H1 (cell line): ENCODE measurements around the gene TANC1. TPM values are rescaled to one million over a fixed set of nuclear protein-coding genes. Genes with fewer than 3 reads are reported as not detected.
A peak's percentile ranks its signal among the peaks of the same experiment; 100 is the strongest.

ENCODE experiments used
- CTCF ChIA-PET: fragments of 300-600 bp; sonication (Branson Sonifier 250); formaldehyde crosslinking; loops from one replicate; lab custom pipeline; 2021; ENCODE audit not compliant: partially characterized antibody; lab: Charles Lee
- POLR2A ChIA-PET: fragments of 300-600 bp; sonication (Branson Sonifier 250); formaldehyde crosslinking; loops from one replicate; lab custom pipeline; 2021; ENCODE audit warnings: inconsistent platforms; ENCODE audit not compliant: partially characterized antibody; lab: Charles Lee
- DNase-seq, 2 experiments: peaks; one replicate each; pipeline versions ENCODE4 v3.0.0 to v3.0.0-alpha.2; 2010 to 2022; ENCODE audit warnings: low spot score in 2 of 2, low read depth in 1 of 2, mixed read lengths in 1 of 2
- FAIRE-seq: peaks from 2 replicates; lab custom pipeline; 2011; peaks lifted over from hg19 to GRCh38; lab: Jason Lieb, UNC
- H2AFZ ChIP-seq: 2 replicates; pipeline ENCODE4 v1.8.1; 2012; ENCODE audit warnings: low read length, inconsistent platforms
- H2AK5ac ChIP-seq: 2 replicates; pipeline ENCODE4 v1.6.1; 2013; ENCODE audit warnings: low read depth, low read length
- H2BK120ac ChIP-seq: replicated peaks from 2 replicates; pipeline ENCODE3; 2013; ENCODE audit warnings: low read depth, low read length, inconsistent platforms
- H2BK12ac ChIP-seq: 2 replicates; pipeline ENCODE4 v1.6.1; 2013; ENCODE audit warnings: low read depth, low read length
- H2BK15ac ChIP-seq: 2 replicates; pipeline ENCODE4 v1.6.1; 2013; ENCODE audit warnings: low read length
- H2BK20ac ChIP-seq: 2 replicates; pipeline ENCODE4 v1.6.1; 2013; ENCODE audit warnings: low read length
- H2BK5ac ChIP-seq: 2 replicates; pipeline ENCODE4 v1.6.1; 2013; ENCODE audit warnings: low read depth, low read length
- H3K14ac ChIP-seq: 2 replicates; pipeline ENCODE4 v1.6.1; 2013; ENCODE audit warnings: inconsistent platforms; ENCODE audit not compliant: insufficient read length
- H3K18ac ChIP-seq: 2 replicates; pipeline ENCODE4 v1.6.1; 2013; ENCODE audit warnings: low read length; ENCODE audit errors: extremely low read depth
- H3K23ac ChIP-seq: 2 replicates; pipeline ENCODE4 v1.6.1; 2013; ENCODE audit warnings: inconsistent platforms; ENCODE audit not compliant: insufficient read length
- H3K23me2 ChIP-seq: 2 replicates; pipeline ENCODE4 v1.6.1; 2013; ENCODE audit warnings: low read depth, low read length
- H3K27ac ChIP-seq: 2 replicates; pipeline ENCODE4 v1.6.1; 2011; ENCODE audit warnings: low read depth, low read length, inconsistent platforms
- H3K27me3 ChIP-seq, 4 experiments: replicated peaks in 1 of 4; 1 replicate in 1 of 4; 2 replicates in 3 of 4; pipeline versions ENCODE4 v1.6.1 to v1.8.1; 2011 to 2013; ENCODE audit warnings: low read length in 3 of 4, mild to moderate bottlenecking in 3 of 4, inconsistent platforms in 2 of 4, mixed read lengths in 2 of 4, moderate library complexity in 1 of 4; ENCODE audit not compliant: control insufficient read depth in 3 of 4, insufficient read depth in 3 of 4; ENCODE audit errors: extremely low read depth in 1 of 4
- H3K36me3 ChIP-seq, 4 experiments: 2 replicates each; pipeline versions ENCODE4 v1.6.1 to v1.8.1; 2011 to 2013; ENCODE audit warnings: mild to moderate bottlenecking in 4 of 4, low read length in 3 of 4, moderate library complexity in 2 of 4, control low read depth in 1 of 4, inconsistent platforms in 1 of 4; ENCODE audit not compliant: insufficient read depth in 4 of 4, control insufficient read depth in 2 of 4
- H3K4ac ChIP-seq: replicated peaks from 2 replicates; pipeline ENCODE3; 2013; ENCODE audit warnings: low read length, low read depth, mixed read lengths, inconsistent platforms; ENCODE audit not compliant: insufficient read length
- H3K4me1 ChIP-seq, 4 experiments: replicated peaks in 1 of 4; 1 replicate in 1 of 4; 2 replicates in 3 of 4; pipeline versions ENCODE4 v1.6.1 to v1.8.1; 2011 to 2013; ENCODE audit warnings: low read length in 3 of 4, inconsistent platforms in 2 of 4, mixed read lengths in 1 of 4; ENCODE audit not compliant: insufficient read depth in 4 of 4, control insufficient read depth in 3 of 4
- H3K4me2 ChIP-seq, 2 experiments: 2 replicates each; pipeline versions ENCODE4 v1.6.1 to v1.8.1; 2011 to 2013; ENCODE audit warnings: low read depth in 2 of 2, low read length in 2 of 2, control low read depth in 1 of 2, inconsistent platforms in 1 of 2, mild to moderate bottlenecking in 1 of 2; ENCODE audit not compliant: insufficient read depth in 1 of 2
- H3K4me3 ChIP-seq, 4 experiments: fragments of 200-600, 300-600 bp in 1 of 4; sonication (generic), shearing (Covaris generic), sonication (Bioruptor Twin) in 1 of 4; 2 replicates each; pipeline versions ENCODE4 v1.5.1 to v1.8.1; 2011 to 2016; ENCODE audit warnings: low read length in 4 of 4, low read depth in 3 of 4, control low read depth in 2 of 4, inconsistent platforms in 2 of 4, mild to moderate bottlenecking in 2 of 4, mixed read lengths in 1 of 4, moderate library complexity in 1 of 4; ENCODE audit not compliant: insufficient read depth in 2 of 4; ENCODE audit errors: extremely low read depth in 1 of 4
- H3K56ac ChIP-seq: replicated peaks from 2 replicates; pipeline ENCODE3; 2013; ENCODE audit warnings: low read depth, mild to moderate bottlenecking, mixed read lengths, low read length, inconsistent platforms; ENCODE audit not compliant: insufficient read length
- H3K79me1 ChIP-seq: 2 replicates; pipeline ENCODE4 v1.6.1; 2013; ENCODE audit warnings: low read depth, low read length, control low read depth
- H3K79me2 ChIP-seq, 2 experiments: 2 replicates each; pipeline versions ENCODE4 v1.6.1 to v1.8.1; 2012 to 2013; ENCODE audit warnings: low read length in 2 of 2, mild to moderate bottlenecking in 2 of 2, inconsistent platforms in 1 of 2; ENCODE audit not compliant: insufficient read depth in 2 of 2, control insufficient read depth in 1 of 2
- H3K9ac ChIP-seq, 4 experiments: replicated peaks in 1 of 4; 1 replicate in 1 of 4; 2 replicates in 3 of 4; pipeline versions ENCODE4 v1.6.1 to v1.8.1; 2011 to 2013; ENCODE audit warnings: low read depth in 3 of 4, low read length in 3 of 4, control low read depth in 2 of 4, mild to moderate bottlenecking in 2 of 4, moderate library complexity in 2 of 4, inconsistent platforms in 1 of 4; ENCODE audit errors: extremely low read depth in 1 of 4
- H3K9me3 ChIP-seq, 2 experiments: 2 replicates each; pipeline versions ENCODE4 v1.6.1 to v1.8.1; 2012 to 2013; ENCODE audit warnings: mild to moderate bottlenecking in 2 of 2, moderate library complexity in 2 of 2, control low read depth in 1 of 2, inconsistent platforms in 1 of 2, low read depth in 1 of 2, low read length in 1 of 2, mixed read lengths in 1 of 2; ENCODE audit not compliant: insufficient read depth in 2 of 2
- H4K20me1 ChIP-seq, 2 experiments: replicated peaks in 1 of 2; 2 replicates each; pipeline versions ENCODE3 to v1.8.1; 2011 to 2013; ENCODE audit warnings: inconsistent platforms in 2 of 2, low read length in 2 of 2, mild to moderate bottlenecking in 1 of 2; ENCODE audit not compliant: insufficient read depth in 2 of 2, control insufficient read depth in 1 of 2
- H4K5ac ChIP-seq: 2 replicates; pipeline ENCODE4 v1.6.1; 2013; ENCODE audit warnings: low read length, low read depth, mixed read lengths, inconsistent platforms; ENCODE audit not compliant: insufficient read length
- H4K8ac ChIP-seq: 2 replicates; pipeline ENCODE4 v1.8.0; 2013; ENCODE audit warnings: mild to moderate bottlenecking, moderate library complexity, low read length, inconsistent platforms; ENCODE audit not compliant: insufficient read depth; ENCODE audit errors: extremely low read depth
- H4K91ac ChIP-seq: replicated peaks from 2 replicates; pipeline ENCODE3; 2013; ENCODE audit warnings: low read length, mixed read lengths, inconsistent platforms; ENCODE audit not compliant: insufficient read length
- BCL11A ChIP-seq, 2 experiments: IDR thresholded peaks; one replicate each; pipeline ENCODE4 v1.6.1; 2011; ENCODE audit warnings: low read depth in 2 of 2, low read length in 2 of 2, mild to moderate bottlenecking in 2 of 2
- JUN ChIP-seq: IDR thresholded peaks from 2 replicates; pipeline ENCODE4 v1.6.1; 2011; ENCODE audit warnings: low read depth, mild to moderate bottlenecking, improper control_type of control experiment, low read length
- POLR2A ChIP-seq, 2 experiments: IDR thresholded peaks; 1 replicate in 1 of 2; 2 replicates in 1 of 2; pipeline ENCODE4 v1.6.1; 2011; ENCODE audit warnings: low read depth in 2 of 2, low read length in 2 of 2, mild to moderate bottlenecking in 2 of 2; ENCODE audit errors: control extremely low read depth in 1 of 2
- RBBP5 ChIP-seq: IDR thresholded peaks from 2 replicates; pipeline ENCODE4 v1.7.1; 2012; ENCODE audit warnings: low read depth, mild to moderate bottlenecking, inconsistent platforms, low read length, moderate library complexity, borderline replicate concordance
- SIX5 ChIP-seq: IDR thresholded peaks from 2 replicates; pipeline ENCODE4 v1.6.1; 2011; ENCODE audit warnings: mild to moderate bottlenecking, low read depth, low read length
- WGBS, 2 experiments: shearing (Covaris generic) in 1 of 2; methylation state at CpG; one replicate each; pipeline versions ENCODE4 v1.1.6 to v1.1.7; 2013 to 2015; ENCODE audit warnings: low lambda C conversion rate in 2 of 2, mixed read lengths in 2 of 2, inconsistent platforms in 1 of 2, low coverage in 1 of 2, missing lambda C conversion rate in 1 of 2; ENCODE audit not compliant: insufficient replicate concordance in 2 of 2, insufficient coverage in 1 of 2, insufficient read length in 1 of 2; ENCODE audit errors: extremely low coverage in 1 of 2, missing lambda C conversion rate in 1 of 2; 5-methylcytosine and 5-hydroxymethylcytosine counted together
- polyA plus RNA-seq, 7 experiments: library from polyadenylated mRNA; depleted of rRNA in 3 of 7; stranded (reverse) in 5 of 7; unstranded in 2 of 7; fragments of >200 nt in 5 of 7; fragments of 200-250 nt in 2 of 7; gene quantifications; 1 replicate in 5 of 7; 2 replicates in 1 of 7; 4 replicates in 1 of 7; pipeline versions ENCODE4 v1.2.1 to v1.2.3, GENCODE V29; 2011 to 2013; ENCODE audit warnings: missing spikeins in 2 of 7, mixed read lengths in 2 of 7
- total RNA-seq: library from RNA; stranded (reverse); fragmentation: NEBNext Ultra II Directional; extraction: Animal tissue kit (Norgen Biotek cat#: 25700); gene quantifications from 2 replicates; pipeline ENCODE4 v1.2.1, GENCODE V29; 2021
- TF ChIP-seq, protein P1 (sequence below): IDR thresholded peaks from 2 replicates; pipeline ENCODE4 v1.6.1; 2011; ENCODE audit warnings: low read depth, mild to moderate bottlenecking, low read length; ENCODE audit not compliant: insufficient read depth
- TF ChIP-seq, protein P2 (sequence below): IDR thresholded peaks from 2 replicates; pipeline ENCODE4 v1.6.1; 2012; ENCODE audit warnings: low read length, inconsistent platforms

The TANC1 gene
- total and polyA plus RNA-seq, 2 of the 8 experiments (the other 6 are each of a cell fraction or from before 2014, with no cell fraction given): 4.1 to 7.6 TPM

DNA sequence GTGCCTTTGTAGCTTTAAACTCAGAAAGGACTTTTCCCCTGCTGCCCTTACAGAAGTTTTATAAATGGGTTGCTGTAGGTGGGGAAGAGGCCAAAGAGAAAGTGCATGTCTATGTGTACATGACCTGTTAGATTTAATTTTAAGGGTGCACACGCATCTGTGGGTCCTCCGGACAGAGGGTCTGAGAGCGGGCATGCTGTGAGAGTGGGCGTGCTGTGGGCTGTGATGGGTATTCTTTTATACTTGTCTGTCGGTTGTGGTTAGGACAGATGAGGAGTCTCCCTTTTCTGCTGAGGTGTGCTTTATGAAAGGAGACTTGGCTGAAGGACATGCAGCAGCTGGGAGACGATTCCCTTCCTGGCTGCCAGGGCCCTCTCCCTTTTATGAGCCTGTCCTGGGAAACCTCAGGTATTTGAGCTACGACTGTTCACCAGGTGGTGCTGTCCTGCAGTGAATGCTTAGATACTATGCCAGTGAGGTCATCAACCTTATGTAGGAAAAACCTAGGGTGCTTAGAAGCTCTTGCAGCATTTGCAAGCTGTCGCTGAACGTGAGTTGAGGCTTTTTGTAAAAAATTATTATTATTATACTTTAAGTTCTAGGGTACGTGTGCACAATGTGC, 67.5 kb downstream of the TANC1 start:
- CTCF ChIA-PET: interaction anchor here (0.6 to 5.0 kb wide), 28 partner anchors 9 to 773 kb away, joined by 3 to 79 read pairs (median 5); no protein-coding TSS in a partner anchor
- Histone ChIP-seq H3K14ac (no peak overlapping the region), H2BK15ac (no peak overlapping the region), H2BK5ac (no peak overlapping the region), H4K8ac (no peak overlapping the region; the same call in 1 of the 2 replicates), H3K4ac (no peak overlapping the region), H4K20me1 (no peaks in the 10 kb centered on the region), H3K56ac (no peak overlapping the region), H2BK120ac (no peak overlapping the region), H3K4me2 (no peak overlapping the region), H3K18ac (no peak overlapping the region; the same call in 1 of the 2 replicates), H3K23ac (no peak overlapping the region), H3K4me1 (peaks cover 2 to 10% (median 5%) of the 10 kb centered on the region in 4 experiments), H3K9me3 (0 out of 4 replicates have a peak, but pooled peaks cover 0 to under 1% of the 10 kb centered on the region in 2 experiments), H2AFZ (no peak overlapping the region), H3K79me2 (no peaks in the 10 kb centered on the region), H3K36me3 (no peaks in the 10 kb centered on the region), H3K9ac (no peak overlapping the region), H2BK20ac (no peak overlapping the region), H4K5ac (no peak overlapping the region), H3K23me2 (no peaks in the 10 kb centered on the region), H2BK12ac (no peak overlapping the region; the same call in 1 of the 2 replicates), H3K27ac (no peak overlapping the region), H3K4me3 (no peak overlapping the region), H3K79me1 (no peaks in the 10 kb centered on the region), H4K91ac (no peak overlapping the region), H2AK5ac (no peak overlapping the region), H3K27me3 (no peaks in the 10 kb centered on the region)
- WGBS, 2 experiments: 70% methylated on average over 10 of the region's 10 CpGs; no CpG with 5 or more reads in 1 of the 2 experiments
- FAIRE-seq (peak; percentile 82), DNase-seq (peak in 1 of 2 experiments; percentile 58)
- POLR2A ChIA-PET: interaction anchor here (1.0 to 1.3 kb wide), 2 partner anchors 27 to 29 kb away, joined by 4 to 5 read pairs; no protein-coding TSS in a partner anchor
- no peak for TF ChIP-seq BCL11A (IDR thresholded peaks at IDR 0.05; ENCODE audit: low read depth in 2 of 2, low read length in 2 of 2)
- peak; percentile 80 for TF ChIP-seq JUN
- TF ChIP-seq, protein P1, sequence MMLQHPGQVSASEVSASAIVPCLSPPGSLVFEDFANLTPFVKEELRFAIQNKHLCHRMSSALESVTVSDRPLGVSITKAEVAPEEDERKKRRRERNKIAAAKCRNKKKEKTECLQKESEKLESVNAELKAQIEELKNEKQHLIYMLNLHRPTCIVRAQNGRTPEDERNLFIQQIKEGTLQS: peak; percentile 57; the same call in 1 of the 2 replicates
- no peak for TF ChIP-seq SIX5
- TF ChIP-seq, protein P2, sequence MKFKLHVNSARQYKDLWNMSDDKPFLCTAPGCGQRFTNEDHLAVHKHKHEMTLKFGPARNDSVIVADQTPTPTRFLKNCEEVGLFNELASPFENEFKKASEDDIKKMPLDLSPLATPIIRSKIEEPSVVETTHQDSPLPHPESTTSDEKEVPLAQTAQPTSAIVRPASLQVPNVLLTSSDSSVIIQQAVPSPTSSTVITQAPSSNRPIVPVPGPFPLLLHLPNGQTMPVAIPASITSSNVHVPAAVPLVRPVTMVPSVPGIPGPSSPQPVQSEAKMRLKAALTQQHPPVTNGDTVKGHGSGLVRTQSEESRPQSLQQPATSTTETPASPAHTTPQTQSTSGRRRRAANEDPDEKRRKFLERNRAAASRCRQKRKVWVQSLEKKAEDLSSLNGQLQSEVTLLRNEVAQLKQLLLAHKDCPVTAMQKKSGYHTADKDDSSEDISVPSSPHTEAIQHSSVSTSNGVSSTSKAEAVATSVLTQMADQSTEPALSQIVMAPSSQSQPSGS: 0 out of 2 replicates have a peak, but pooled peaks have one; percentile 66
- TF ChIP-seq POLR2A (IDR thresholded peaks at IDR 0.05; ENCODE audit: control extremely low read depth in 1 of 2, low read depth in 2 of 2, low read length in 2 of 2): no peak
- no peak for TF ChIP-seq RBBP5
